HG02981 (cell line): ENCODE results near the gene KLHDC7B.

Experiments
- ATAC-seq: cut with Tn5 transposase; IDR thresholded peaks from one replicate; pipeline ENCODE4 v1.9.1; 2021; ENCODE audit warnings: mild to moderate bottlenecking, moderate library complexity; ENCODE audit not compliant: unreplicated experiment

Gene KLHDC7B

DNA sequence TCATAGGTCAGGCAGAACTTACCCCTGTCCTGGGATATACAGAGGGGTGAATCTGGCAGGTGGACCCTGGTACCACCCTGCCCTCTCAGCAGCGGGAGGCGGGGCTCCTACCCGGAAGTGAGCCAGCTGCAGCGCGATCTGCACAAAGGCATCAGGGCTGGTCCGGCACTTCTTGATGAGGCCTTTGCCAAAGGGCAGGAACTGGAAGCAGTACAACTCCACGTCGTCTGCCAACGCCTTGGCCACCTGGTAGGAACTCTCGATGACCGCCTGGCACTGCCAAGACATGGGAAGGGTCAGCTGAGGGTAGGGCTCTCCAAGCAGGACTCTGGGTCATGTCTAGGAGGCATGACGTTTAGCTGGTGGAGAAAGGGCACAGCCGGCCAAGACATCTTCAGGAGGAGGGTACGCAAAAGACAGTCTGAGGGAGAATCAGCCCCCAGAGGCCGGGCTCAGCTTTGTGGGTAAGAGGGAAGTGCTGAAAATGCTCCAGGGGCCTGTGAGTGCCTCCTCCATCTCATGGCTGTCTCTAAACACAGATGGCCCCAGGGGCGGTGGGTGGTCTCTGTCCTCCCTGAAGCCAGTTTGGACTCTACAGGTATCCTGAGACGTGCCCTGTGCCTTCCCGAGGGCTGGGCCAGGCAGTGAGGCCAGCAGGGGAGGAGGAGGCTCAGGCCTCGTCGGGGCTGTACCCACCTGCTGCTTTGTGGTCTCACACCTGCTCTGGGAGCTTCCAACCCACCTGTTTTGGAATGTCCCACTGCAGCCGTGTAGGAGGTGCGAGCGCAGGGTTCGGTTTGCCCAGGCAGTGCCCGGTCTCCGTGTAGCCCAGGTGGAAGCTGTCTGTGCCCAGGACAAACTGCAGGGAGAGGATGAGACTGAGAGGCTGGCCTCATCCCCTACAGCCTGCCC is 25.8 kb downstream of the KLHDC7B start:
- no peak for ATAC-seq

DNA sequence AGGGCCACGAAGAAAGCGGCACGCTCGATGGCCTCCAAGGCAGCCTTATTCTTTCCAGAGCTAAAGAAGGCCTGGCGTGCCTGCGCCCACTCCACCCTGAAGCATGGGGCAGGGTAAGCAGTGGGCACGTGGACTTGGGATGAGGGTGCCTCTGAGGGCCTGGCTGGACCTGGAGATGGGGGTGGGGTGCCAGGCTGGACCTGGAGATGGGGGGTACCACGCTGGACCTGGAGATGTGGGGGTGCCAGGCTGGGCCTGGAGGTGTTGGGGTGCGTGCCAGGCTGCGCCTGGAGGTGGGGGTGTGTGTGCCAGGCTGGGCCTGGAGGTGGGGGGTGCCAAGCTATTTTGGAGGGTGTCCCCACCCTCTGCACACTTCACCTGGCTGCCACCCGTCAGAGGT is 27.3 kb downstream of the KLHDC7B start:
- no peak for ATAC-seq

DNA sequence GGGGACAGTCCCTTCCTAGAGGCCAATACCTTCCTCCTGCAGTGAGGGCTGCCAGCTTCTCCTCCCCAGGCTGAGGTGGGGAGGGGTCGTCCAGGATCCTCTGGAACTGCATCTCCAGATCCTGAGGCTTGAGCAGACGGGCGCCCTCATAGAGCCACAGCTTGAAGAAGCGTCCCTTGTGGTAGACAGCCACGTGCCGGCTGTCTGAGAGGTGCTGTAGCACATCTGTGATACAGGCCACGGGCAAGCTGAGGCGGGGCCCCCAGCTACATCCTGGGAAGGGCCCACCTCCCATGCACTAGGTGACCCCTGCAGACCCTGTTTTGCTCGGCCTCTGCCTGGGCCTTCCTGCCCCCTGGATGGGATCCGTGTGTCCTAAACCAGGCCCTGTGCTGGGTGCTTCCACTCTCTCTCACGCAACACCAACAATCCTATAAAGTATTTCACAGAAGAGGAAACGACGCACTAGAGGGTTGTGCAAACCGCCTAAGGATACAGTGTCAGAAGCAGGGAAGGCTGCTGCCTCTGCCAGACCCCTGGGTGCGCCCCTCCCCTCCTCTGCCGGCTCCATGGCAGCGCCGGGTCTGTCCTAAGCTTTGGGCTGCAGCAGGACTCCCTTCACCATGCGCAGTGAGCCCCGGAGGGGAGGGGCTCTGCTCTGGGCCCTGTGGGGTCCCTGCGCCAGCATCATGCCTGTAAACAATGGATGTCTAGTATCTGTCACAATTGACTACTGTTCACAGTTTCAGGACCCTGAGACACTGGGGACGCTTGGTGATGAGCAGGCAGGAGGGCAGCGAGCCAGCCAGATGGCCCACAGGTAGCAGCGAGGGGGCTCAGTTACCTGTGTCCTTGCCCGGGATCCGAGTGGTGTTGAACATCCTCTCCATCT is 28.0 kb downstream of the KLHDC7B start:
- no peak for ATAC-seq

GRCh38 chr22:50574383-50574755 is 28.7 kb downstream of the KLHDC7B start:
- ATAC-seq, result no peak

GRCh38 chr22:50575426-50575941 is 29.8 kb downstream of the KLHDC7B start:
- no peak for ATAC-seq

DNA sequence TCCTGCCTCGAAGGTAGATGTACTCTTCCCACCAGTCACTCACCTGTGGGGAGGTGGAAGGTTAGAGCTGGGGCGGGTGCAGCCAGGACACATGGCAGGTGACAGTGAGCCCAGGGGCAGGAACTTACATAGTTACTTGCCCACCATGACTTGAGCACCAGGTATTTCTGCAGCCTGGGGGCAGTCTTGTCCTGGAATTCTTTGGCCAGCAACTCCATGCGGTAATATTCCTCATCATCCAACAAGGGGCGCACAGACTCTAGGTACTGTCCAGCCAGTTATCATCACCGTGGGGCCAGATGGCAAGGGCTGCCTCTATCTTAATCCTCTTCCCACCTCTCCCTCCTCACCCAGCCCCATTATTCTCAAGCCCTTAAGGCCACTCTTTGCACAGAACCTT is 30.4 kb downstream of the KLHDC7B start:
- no peak for ATAC-seq

DNA sequence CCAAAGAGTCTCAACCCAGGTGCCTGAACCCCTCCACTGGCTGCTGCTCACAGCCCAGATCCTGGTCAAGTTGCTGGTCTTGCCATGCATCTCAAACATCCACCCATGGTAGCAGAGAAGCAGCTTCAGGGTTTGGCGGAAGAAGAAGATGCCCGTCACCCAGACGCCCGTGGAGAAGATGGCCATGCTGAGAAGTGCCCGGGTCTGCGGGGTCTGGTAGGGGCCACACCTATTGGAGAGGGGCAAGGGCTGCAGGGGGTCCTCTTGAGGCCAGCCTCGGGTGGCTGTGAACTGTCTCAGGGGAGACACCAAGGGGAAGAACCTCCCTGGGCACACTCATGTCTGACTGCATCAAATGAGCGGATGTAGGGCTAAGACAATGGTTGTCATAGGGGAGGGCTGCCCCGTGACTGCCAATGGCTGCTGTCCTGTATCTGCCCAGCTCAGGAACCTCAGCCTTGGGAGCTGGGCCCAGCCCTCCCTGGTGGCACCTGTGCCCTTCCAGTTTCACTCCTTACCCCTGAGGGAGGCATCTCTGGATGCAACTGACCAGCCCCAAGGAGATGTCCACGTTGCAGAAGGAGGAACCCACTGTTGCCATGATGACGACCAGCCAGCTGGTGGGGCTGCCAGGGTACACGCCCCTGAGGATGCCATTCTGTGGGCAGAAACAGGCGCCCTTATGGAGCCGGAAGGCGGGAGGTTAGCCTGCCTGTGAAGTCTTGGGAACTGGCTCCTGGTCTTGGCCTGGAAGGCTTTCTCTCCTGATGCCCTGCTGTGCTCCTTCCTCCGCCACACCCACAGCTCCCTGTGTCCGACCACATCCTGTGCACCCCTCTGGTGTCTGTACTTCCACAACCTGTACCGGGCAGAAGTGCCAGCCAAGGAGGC is 31.4 kb downstream of the KLHDC7B start:
- ATAC-seq, result no peak

DNA sequence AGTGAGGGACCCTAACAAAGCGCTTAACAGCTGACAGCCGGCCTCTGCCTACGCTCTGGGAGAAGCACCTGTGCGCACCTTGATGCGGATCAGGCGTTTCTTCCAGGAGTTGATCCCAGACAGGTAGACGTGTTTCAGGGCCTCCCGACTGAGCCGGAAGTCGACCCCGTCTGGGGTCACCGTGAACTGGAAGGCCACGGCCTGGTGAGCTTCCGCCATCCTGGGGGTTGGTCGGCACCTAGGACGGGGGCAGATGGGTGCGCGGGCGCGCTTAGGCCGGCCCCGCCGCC is 31.9 kb downstream of the KLHDC7B start:
- no peak for ATAC-seq

GRCh38 chr22:50577987-50578775 is 32.5 kb downstream of the KLHDC7B start, which contains the start of gene CPT1B:
CPT1B (minus strand) TSS chr22:50578427; CDS start chr22:50577915, 512 bp downstream.
- no peak for ATAC-seq

DNA sequence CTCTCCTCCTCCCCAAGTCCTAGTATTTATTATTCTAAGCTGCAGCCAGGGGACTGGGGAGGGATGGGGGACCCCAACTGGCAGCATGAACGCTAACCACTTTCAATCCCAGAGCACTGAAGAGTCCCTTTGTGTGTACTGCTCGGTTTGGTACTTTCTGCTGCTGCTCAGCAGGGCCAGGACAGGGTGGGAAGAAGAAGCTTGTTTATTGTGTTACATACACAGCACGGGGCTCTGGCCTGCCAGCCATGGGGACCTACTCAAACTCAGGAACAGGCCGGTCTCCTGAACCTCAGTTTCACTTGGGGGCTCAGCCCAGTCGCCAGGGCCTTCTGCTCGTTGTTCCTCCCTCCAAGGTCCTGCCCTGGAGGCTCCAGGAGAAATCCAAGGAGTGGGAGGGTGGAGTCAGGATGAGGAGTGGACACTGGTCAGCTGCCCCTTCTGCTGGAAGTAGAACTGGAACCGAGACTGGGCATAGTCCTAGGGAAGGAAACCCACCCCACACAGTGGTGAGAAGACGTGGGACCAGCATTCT is 33.1 kb downstream of the KLHDC7B start:
- no peak for ATAC-seq

- no peak for ATAC-seq
These were observed 34.1 kb downstream of the KLHDC7B start for GRCh38 chr22:50579752-50580151.

GRCh38 chr22:50581031-50581949 is 35.6 kb downstream of the KLHDC7B start:
- no peak for ATAC-seq

- no peak for ATAC-seq
These were observed 36.3 kb downstream of the KLHDC7B start for GRCh38 chr22:50581950-50582492.

GRCh38 chr22:50582493-50583293 is 37.0 kb downstream of the KLHDC7B start, which contains the start of gene CHKB:
CHKB (minus strand) TSS chr22:50582849; CDS start chr22:50582781, 68 bp downstream.
- ATAC-seq, result peak; percentile 86

- ATAC-seq, result peak; percentile 19
These were observed 37.7 kb downstream of the KLHDC7B start for GRCh38 chr22:50583294-50583861.

DNA sequence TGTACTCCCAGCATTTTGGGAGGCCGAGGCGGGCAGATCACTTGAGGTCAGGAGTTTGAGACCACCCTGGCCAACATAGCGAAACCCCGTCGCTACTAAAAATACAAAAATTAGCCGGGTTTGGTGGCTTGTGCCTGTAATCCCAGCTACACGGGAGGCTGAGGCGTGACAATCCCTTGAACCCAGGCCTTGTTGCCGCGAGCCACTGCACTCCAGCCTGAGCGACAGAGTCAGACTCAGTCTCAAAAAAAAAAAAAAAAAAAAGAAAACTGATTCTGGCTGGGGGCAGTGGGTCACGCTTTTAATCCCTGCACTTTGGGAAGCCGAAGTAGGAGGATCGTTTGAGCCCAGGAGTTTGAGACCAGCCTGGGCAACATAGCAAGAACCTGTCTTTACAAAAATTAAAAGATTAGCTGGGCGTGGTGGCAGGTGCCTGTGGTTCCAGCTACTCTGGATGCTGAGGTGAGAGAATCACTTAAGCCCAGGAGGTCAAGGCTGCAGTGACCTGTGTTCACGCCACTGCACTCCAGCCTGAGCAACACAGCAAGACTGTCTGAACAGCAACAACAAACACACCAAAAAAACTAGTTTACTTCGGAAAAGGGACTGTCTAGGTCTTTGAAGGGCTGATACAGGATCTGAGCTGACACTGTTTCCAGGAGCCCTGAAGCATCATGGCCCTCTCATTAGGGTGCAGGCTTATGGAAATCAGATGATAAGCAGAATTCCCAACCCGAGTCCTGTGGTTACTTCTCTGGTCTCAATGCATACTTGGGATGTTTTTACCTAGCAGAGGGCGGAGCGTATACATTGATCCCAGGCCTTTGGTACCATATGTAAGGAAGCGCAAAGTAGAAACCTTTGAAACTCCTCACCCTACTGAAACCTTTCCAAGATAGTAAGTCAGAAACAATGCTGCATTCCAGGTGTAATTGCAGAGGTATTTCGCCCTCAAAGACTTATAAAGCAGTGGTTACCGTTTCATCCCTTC is 38.7 kb downstream of the KLHDC7B start:
- no peak for ATAC-seq
